T-helper 22 cell (primary cell): Measurements from ENCODE around the gene MAN1C1.

Experiments
- DNase-seq: peaks from one replicate; pipeline ENCODE4 v3.0.0-alpha.2; 2020; ENCODE audit warnings: low read depth

The MAN1C1 gene

GRCh38 chr1:25803368-25803767, 186.8 kb downstream of the MAN1C1 start:
- DNase-seq = no peak

DNA sequence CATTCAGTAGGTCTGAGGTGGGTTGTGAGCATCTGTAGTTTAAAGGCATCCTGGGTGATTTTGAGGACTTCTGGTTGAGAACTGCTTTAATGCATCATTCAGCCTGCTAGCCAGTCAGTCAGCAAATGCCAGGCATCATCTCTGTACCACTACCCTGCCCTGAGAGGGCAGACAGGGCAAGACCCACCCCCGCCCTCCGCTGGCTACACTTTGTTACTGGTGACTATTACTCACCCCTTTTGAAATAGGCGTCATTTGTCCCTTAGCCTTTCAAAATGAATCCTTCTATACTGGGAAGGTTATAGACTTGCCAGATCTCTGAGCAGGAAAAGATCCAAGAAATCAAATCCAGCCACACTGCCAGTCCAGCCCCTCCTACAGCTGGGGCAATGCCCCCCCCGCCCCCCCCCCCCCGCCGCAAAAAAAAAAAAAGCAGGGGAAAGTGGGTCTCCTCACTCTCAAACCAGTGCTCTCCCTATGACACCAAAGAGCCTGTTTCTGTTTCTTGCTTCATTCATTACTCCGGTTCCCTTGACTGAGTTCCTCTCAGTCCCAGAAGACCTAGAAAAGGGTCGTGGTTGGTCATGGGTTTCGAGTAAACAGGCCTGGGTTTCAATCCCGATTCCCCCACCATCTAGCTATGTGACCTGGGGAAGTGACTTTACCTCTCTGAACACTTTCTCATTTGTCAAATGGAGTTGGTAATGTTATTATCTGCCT, 187.8 kb downstream of the MAN1C1 start:
- DNase-seq = no peak

GRCh38 chr1:25804964-25805862, 188.6 kb downstream of the MAN1C1 start:
- no peak for DNase-seq

DNA sequence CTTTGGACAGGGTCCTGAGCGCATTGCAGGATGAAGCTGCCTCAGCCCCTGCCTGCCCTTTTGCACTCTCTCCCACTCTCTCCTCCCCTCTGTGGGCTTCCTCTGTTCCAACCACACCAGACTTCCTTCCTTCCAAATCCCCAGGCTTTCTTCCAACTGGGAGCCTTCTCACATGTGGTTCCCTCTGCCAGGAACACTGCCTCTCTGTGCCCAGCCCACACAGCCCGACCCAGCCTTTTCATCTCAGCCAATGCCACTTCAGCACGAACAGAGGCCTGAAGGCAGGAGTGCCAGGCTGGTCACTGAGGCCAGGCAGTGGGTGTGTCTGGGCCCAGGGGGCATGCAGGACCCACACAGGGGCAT, 189.3 kb downstream of the MAN1C1 start:
- no peak for DNase-seq

DNA sequence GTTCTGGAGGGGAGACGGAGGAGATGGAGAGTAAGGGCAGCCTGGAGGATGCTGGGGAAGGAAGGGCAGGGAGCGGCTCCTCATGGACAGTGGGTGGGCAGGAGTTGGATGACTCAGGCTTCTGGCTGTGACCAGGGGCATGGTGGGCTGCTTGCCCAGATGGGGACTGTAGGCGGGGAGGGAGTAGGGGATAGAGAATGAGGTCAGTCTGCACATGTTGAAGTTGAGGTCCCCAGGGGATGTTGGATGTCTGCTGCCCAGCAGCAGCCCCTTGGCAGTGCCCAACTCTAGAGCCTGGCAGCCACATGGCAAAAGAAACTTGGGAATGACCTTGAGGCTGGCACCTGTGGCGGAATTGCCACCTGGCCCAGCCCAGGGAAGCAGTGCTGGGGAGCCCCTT, 189.8 kb downstream of the MAN1C1 start:
- no peak for DNase-seq

GRCh38 chr1:25807480-25808390, 191.1 kb downstream of the MAN1C1 start:
- DNase-seq = no peak

DNA sequence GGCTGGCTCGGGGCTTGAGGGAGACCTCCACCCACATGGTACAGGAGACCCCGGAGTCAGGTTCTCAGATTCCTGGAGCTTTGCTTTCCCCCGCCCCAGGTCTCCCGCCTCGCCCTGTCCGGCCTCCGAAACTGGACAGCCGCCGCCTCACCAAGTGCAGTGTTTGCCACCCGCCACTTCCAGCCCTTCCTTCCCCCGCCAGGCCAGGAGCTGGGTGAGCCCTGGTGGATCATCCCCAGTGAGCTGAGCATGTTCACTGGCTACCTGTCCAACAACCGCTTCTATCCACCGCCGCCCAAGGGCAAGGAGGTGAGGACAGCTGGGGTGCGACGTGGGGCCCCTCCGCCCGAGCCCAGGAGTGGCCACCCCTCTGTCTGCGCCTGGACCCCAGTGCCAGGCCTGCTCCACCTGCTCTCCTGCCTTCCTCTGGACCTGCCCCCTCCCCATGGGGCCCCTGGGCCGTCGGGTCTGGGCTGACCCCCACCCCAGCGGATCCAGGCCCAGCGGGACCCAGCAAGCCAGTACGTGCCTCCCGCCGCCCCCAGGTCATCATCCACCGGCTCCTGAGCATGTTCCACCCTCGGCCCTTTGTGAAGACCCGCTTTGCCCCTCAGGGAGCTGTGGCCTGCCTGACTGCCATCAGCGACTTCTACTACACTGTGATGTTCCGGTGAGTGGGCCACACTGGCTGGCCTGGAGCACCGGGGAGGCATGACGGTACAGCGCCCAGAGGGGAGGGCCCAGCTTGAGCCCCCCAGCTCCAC, 192.1 kb downstream of the MAN1C1 start:
- no peak for DNase-seq

- DNase-seq = no peak
Observed at GRCh38 chr1:25809283-25809926, 192.8 kb downstream of the MAN1C1 start.

- no peak for DNase-seq
Observed at GRCh38 chr1:25809929-25810328, 193.3 kb downstream of the MAN1C1 start.

- peak; percentile 41 for DNase-seq
Observed at GRCh38 chr1:25810341-25811299, 194.0 kb downstream of the MAN1C1 start.

- DNase-seq = no peak
Observed at GRCh38 chr1:25811384-25812082, 194.9 kb downstream of the MAN1C1 start.

GRCh38 chr1:25813071-25813733, 196.6 kb downstream of the MAN1C1 start:
- DNase-seq = no peak

DNA sequence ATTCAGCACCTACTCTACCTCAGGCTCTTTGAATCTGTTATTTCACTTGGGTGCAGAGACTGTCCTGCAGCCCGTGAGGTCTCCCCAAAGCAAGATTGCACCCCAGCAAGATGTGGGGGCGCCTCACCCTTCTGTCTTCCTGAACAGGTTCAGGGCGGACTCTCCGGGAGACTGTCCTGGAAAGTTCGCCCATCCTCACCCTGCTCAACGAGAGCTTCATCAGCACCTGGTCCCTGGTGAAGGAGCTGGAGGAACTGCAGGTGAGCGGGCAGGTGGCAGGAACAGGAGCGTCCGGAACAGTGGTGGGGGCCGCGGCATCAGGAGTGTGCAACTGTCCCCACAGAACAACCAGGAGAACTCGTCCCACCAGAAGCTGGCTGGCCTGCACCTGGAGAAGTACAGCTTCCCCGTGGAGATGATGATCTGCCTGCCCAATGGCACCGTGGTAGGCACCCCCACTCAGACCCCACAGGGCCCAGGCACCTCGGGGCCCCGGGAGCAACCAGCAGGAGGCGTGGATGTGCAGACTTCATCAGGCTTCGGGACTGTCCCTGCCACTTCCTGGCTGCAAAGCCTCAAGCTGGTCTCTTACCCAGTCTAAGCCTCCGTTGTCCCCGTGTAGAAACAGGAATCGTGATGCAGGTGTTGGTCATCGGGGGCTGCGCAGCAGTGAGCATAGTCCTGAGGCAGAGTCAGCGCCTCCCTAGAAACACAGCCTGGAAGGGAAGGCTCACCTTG, 197.3 kb downstream of the MAN1C1 start:
- DNase-seq = no peak

DNA sequence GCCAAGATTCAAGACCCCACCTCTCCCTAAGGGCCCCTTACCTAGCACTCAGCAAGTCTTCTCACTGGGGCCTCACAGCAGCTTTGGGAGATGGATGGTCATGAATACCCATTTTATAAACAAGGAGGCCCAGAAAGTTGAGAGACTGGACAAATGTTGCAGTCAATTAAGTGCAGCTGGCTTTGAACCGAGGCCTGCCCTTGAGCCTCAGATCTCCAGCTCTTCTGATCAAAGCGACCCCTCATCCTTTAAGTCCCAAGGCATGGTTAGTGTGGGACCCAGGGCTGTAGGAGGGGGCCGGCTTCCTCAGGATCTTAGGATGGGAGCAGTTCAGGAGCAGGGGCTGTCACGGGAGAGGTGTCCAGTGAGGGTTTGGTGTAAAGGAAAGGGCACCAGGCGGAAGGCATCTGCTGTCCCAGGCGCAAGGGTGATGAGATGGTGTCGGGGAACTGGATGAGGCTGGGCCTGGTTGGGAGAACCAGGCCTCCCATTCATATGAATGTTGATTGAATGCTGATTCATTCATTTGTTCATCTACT, 198.0 kb downstream of the MAN1C1 start:
- no peak for DNase-seq

DNA sequence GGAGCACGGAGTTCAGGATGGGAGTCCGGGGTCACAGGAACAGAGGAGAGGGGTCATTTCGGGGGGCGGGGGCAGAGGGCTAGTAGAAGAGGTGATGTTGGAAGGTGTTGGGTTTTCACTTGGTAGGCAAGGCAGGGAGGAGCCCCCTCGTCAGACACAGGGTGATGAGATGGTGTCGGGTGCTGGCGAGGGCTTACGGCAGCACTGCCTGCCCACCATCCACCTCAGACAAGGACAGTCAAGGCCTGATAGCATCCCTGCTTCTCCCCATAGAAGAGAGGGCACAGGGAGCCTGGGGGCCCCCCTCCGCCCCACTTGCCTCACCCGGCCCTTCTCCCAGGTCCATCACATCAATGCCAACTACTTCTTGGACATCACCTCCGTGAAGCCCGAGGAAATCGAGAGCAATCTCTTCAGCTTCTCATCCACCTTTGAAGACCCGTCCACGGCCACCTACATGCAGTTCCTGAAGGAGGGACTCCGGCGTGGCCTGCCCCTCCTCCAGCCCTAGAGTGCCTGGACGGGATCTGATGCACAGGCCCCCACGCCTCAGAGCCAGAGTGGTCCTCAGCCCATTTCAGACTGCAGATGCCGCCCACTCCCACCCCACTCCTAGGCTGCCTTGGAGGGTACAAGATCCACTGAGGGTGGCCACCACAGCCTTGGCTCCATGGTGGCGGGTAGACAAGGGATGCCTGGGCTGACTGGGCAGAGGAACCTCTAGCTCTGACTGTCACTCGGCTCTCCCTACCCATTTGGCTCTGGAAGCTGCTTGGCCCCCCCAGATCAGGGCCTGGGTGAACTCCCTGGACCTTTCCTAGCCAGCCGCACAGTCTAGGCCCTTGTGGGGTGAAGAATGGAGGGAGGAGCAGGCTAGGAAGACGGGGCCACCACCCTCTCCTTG, 198.9 kb downstream of the MAN1C1 start:
- DNase-seq = no peak

DNA sequence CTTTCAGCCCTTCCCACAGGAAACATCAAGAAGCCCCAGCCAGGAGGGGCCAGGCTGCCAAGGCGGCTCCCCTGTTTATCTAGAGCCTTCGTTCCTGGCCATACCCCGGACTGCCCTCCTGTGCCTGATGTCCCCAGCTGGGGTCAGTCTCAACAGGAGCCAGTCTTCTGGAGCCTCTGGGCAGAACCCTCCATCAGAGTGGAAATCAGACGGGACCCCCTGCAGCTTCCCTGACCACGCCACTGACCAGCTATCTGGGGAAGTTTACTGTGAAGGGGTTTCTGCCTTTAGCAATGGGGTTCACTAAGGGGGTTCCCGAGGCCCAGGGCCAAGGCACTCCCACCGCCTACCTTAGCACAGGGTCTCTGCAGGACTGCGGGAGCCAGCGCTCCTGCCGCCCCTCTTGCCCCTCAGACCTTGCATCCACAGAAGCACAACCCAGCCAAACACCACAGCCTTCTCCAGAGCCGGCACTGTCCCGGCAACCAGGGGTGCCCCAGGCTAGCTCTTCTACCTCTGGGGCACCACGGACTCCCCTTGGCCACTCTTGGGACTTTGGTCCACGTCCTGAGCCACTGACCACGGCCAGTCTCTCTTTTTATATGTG, 199.6 kb downstream of the MAN1C1 start:
- no peak for DNase-seq
